HPDE6-E6E7 (cell line): Measurements from ENCODE around the gene DYRK2.

Source experiments
- DNase-seq: peaks from one replicate; pipeline ENCODE4 v3.0.0; 2011; ENCODE audit warnings: missing footprints; ENCODE audit errors: extremely low spot score

Gene DYRK2

GRCh38 chr12:67648521-67649260 is at the start of gene DYRK2:
Gene DYRK2, plus strand, starts transcription at chr12:67648745. Its CDS starts 389 bp downstream, at chr12:67649134.
- peak; percentile 61 for DNase-seq

- no peak for DNase-seq
These were observed 48.9 kb upstream of the DYRK2 start for GRCh38 chr12:67599691-67600090.

GRCh38 chr12:67601126-67601525 is 47.4 kb upstream of the DYRK2 start:
- no peak for DNase-seq

- no peak for DNase-seq
These were observed 39.2 kb upstream of the DYRK2 start for GRCh38 chr12:67609226-67609870.

- DNase-seq = no peak
These were observed 35.5 kb upstream of the DYRK2 start for GRCh38 chr12:67613040-67613439.

GRCh38 chr12:67617629-67618028 is 30.9 kb upstream of the DYRK2 start:
- DNase-seq = no peak

GRCh38 chr12:67618303-67618702 is 30.2 kb upstream of the DYRK2 start:
- DNase-seq = no peak

- no peak for DNase-seq
These were observed 27.4 kb upstream of the DYRK2 start for GRCh38 chr12:67621112-67621511.

GRCh38 chr12:67621926-67622325 is 26.6 kb upstream of the DYRK2 start:
- no peak for DNase-seq

- DNase-seq = no peak
These were observed 25.3 kb upstream of the DYRK2 start for GRCh38 chr12:67623259-67623658.

- DNase-seq = no peak
These were observed 24.2 kb upstream of the DYRK2 start for GRCh38 chr12:67624355-67624754.

- DNase-seq = no peak
These were observed 23.5 kb upstream of the DYRK2 start for GRCh38 chr12:67625004-67625403.

GRCh38 chr12:67626156-67626555 is 22.4 kb upstream of the DYRK2 start:
- DNase-seq = no peak

GRCh38 chr12:67630373-67631088 is 18.0 kb upstream of the DYRK2 start:
- no peak for DNase-seq

GRCh38 chr12:67632005-67632404 is 16.5 kb upstream of the DYRK2 start:
- no peak for DNase-seq

- no peak for DNase-seq
These were observed 15.4 kb upstream of the DYRK2 start for GRCh38 chr12:67633024-67633610.

GRCh38 chr12:67633708-67634107 is 14.8 kb upstream of the DYRK2 start:
- DNase-seq = no peak

GRCh38 chr12:67634303-67634761 is 14.2 kb upstream of the DYRK2 start:
- no peak for DNase-seq

- no peak for DNase-seq
These were observed 10.8 kb upstream of the DYRK2 start for GRCh38 chr12:67637718-67638117.

- DNase-seq = no peak
These were observed 9.9 kb upstream of the DYRK2 start for GRCh38 chr12:67638694-67639093.

- no peak for DNase-seq
These were observed 7.7 kb upstream of the DYRK2 start for GRCh38 chr12:67640863-67641262.

- no peak for DNase-seq
These were observed 3.4 kb upstream of the DYRK2 start for GRCh38 chr12:67645126-67645525.
